Measurements from ENCODE around the gene IPO11. TPM values are rescaled to one million over a fixed set of nuclear protein-coding genes. Genes with fewer than 3 reads are reported as not detected.

Gene IPO11
- total and polyA plus RNA-seq, 2 of the 4 experiments (the other 2 are of a cell fraction) = 12.6 to 40.0 TPM

DNA sequence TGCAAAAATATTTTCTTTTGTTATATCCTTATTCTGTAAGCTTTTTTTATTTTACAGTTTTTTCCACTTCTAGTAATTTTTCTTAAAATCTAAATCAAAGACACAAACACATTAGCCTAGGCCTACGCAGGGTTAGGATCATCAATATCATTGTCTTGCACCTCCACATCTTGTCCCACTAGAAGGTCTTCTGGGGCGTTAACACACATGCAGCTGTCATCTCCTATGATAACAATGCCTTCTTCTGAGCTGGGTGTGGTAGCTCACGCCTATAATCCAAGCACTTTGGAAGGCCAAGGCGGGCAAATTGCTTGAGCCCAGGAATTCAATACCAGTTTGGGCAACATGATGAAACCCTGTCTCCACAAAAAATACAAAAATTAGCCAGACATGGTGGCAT, 87.2 kb downstream of the IPO11 start:
- Histone ChIP-seq H2BK20ac (ENCODE audit: low read depth, low read length) (no peak overlapping the region), H3K23ac (ENCODE audit: low read depth, low read length) (no peak overlapping the region), H4K5ac (ENCODE audit: low read depth, low read length) (no peak overlapping the region), H4K20me1 (ENCODE audit: insufficient read depth, low read length) (no peaks in the 10 kb centered on the region), H3K27ac (ENCODE audit: insufficient read depth, low read length) (no peak overlapping the region), H2BK15ac (ENCODE audit: low read depth, low read length) (no peak overlapping the region), H3K4me1 (ENCODE audit: control insufficient read depth, insufficient read depth, low read length) (no peaks in the 10 kb centered on the region), H4K8ac (ENCODE audit: low read depth in 2 of 2, low read length in 2 of 2) (no peak overlapping the region), H2AK5ac (ENCODE audit: low read depth, low read length) (no peak overlapping the region), H3K56ac (ENCODE audit: extremely low read depth, insufficient read depth, low read length) (no peak overlapping the region), H3K36me3 (ENCODE audit: control insufficient read depth, insufficient read depth, low read length) (peaks cover 3% of the 10 kb centered on the region; the same call in 1 of the 2 replicates), H3K14ac (replicated peaks; ENCODE audit: low read depth, low read length) (no peak overlapping the region), H2AK9ac (replicated peaks; ENCODE audit: low read depth, low read length, poor library complexity) (no peak overlapping the region), H3K4ac (ENCODE audit: low read depth, low read length) (no peak overlapping the region), H3K9ac (ENCODE audit: low read depth, low read length) (no peak overlapping the region), H3K18ac (ENCODE audit: low read depth, low read length) (no peak overlapping the region), H3K9me1 (ENCODE audit: insufficient read depth, low read length) (no peaks in the 10 kb centered on the region), H3K9me3 (ENCODE audit: control insufficient read depth, insufficient read depth, low read length) (no peaks in the 10 kb centered on the region), H2BK5ac (ENCODE audit: low read depth, low read length, poor library complexity, severe bottlenecking) (no peak overlapping the region), H3K27me3 (ENCODE audit: control insufficient read depth, insufficient read depth, low read length) (no peaks in the 10 kb centered on the region), H2AFZ (replicated peaks; ENCODE audit: low read length, poor library complexity) (no peak overlapping the region), H3K4me2 (ENCODE audit: low read depth, low read length) (no peak overlapping the region), H3K79me1 (ENCODE audit: low read depth in 1 of 2, low read length in 2 of 2) (no peaks in the 10 kb centered on the region; a peak in 1 of 4 replicates), H3K4me3 (ENCODE audit: insufficient read depth, low read depth, low read length) (no peak overlapping the region), H2BK120ac (ENCODE audit: low read depth, low read length) (no peak overlapping the region), H4K91ac (ENCODE audit: insufficient read depth, low read depth, low read length) (no peak overlapping the region)
- ChIA-PET POLR2A (ENCODE audit: unreplicated experiment) (interaction anchor here (0.6 kb wide), 1 partner anchor 24 kb away, joined by 10 read pairs; no protein-coding TSS in a partner anchor), CTCF (no interaction called here)
- no TSS peak for BruUV-seq (replicated peaks)
- dilution Hi-C loops (cut with HindIII; ENCODE audit: low sequenced_read_pairs, unreplicated experiment) (no loop called here), in situ Hi-C loops (cut with MboI; ENCODE audit: low sequenced_read_pairs) (no loop called here), intact Hi-C loops (cut with micrococcal nuclease) (no loop called here)
- ATAC-seq (ENCODE audit: low read depth) (no peak), DNase-seq (no peak)
- TF ChIP-seq RCOR1 (IDR thresholded peaks at IDR 0.05; ENCODE audit: insufficient replicate concordance, low read length) (no peak), POLR2A (IDR thresholded peaks at IDR 0.05; ENCODE audit: low read depth, low read length) (no peak), RAD21 (IDR thresholded peaks at IDR 0.05; ENCODE audit: low read length) (no peak), FOS (IDR thresholded peaks at IDR 0.05; ENCODE audit: low read depth, low read length) (no peak), ELK1 (IDR thresholded peaks at IDR 0.05; ENCODE audit: borderline replicate concordance, low read depth, low read length) (no peak), MXI1 (IDR thresholded peaks at IDR 0.05; ENCODE audit: borderline replicate concordance, low read depth, low read length) (no peak), RFX5 (IDR thresholded peaks at IDR 0.05; ENCODE audit: low read depth, low read length) (no peak), BHLHE40 (IDR thresholded peaks at IDR 0.05; ENCODE audit: low read depth, low read length) (no peak), MAFK (IDR thresholded peaks at IDR 0.05; ENCODE audit: low read depth, low read length) (no peak), SMC3 (IDR thresholded peaks at IDR 0.05; ENCODE audit: low read depth, low read length) (no peak), USF2 (IDR thresholded peaks at IDR 0.05; ENCODE audit: low read depth, low read length) (no peak), NFE2L2 (IDR thresholded peaks at IDR 0.05; ENCODE audit: low read depth, low read length) (no peak), CHD1 (IDR thresholded peaks at IDR 0.05; ENCODE audit: low read depth, low read length) (no peak), CEBPB (IDR thresholded peaks at IDR 0.05; ENCODE audit: low read depth, low read length) (no peak)
- TF ChIP-seq, protein P1, sequence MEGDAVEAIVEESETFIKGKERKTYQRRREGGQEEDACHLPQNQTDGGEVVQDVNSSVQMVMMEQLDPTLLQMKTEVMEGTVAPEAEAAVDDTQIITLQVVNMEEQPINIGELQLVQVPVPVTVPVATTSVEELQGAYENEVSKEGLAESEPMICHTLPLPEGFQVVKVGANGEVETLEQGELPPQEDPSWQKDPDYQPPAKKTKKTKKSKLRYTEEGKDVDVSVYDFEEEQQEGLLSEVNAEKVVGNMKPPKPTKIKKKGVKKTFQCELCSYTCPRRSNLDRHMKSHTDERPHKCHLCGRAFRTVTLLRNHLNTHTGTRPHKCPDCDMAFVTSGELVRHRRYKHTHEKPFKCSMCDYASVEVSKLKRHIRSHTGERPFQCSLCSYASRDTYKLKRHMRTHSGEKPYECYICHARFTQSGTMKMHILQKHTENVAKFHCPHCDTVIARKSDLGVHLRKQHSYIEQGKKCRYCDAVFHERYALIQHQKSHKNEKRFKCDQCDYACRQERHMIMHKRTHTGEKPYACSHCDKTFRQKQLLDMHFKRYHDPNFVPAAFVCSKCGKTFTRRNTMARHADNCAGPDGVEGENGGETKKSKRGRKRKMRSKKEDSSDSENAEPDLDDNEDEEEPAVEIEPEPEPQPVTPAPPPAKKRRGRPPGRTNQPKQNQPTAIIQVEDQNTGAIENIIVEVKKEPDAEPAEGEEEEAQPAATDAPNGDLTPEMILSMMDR (conservative IDR thresholded peaks at IDR 0.05; ENCODE audit: low read depth, low read length) = no peak
- WGBS, 2 experiments (ENCODE audit: extremely low coverage in 2 of 2, insufficient read length in 1 of 2) = 90% methylated on average over 2 of the region's 4 CpGs; no CpG with 5 or more reads in 1 of the 2 experiments

All from IMR-90 (cell line).